ENCODE results near the gene IRX2.

Gene IRX2

GRCh38 chr5:2740051-2740875 is 11.2 kb downstream of the IRX2 start:
- DNase-seq = no peak

- DNase-seq = no peak
Measured at GRCh38 chr5:2739360-2740050, 12.0 kb downstream of the IRX2 start.

- DNase-seq = no peak
Measured at GRCh38 chr5:2738700-2739359, 12.6 kb downstream of the IRX2 start.

GRCh38 chr5:2738156-2738699 is 13.2 kb downstream of the IRX2 start:
- no peak for DNase-seq

- no peak for DNase-seq
Measured at GRCh38 chr5:2737273-2738155, 14.0 kb downstream of the IRX2 start.

GRCh38 chr5:2736872-2737271 is 14.6 kb downstream of the IRX2 start:
- no peak for DNase-seq

- DNase-seq = no peak
Measured at GRCh38 chr5:2735996-2736395, 15.5 kb downstream of the IRX2 start.

- DNase-seq = no peak
Measured at GRCh38 chr5:2732850-2733249, 18.6 kb downstream of the IRX2 start.

GRCh38 chr5:2732004-2732403 is 19.5 kb downstream of the IRX2 start:
- DNase-seq = no peak

- no peak for DNase-seq
Measured at GRCh38 chr5:2729189-2729588, 22.3 kb downstream of the IRX2 start.

GRCh38 chr5:2727550-2727949 is 23.9 kb downstream of the IRX2 start:
- no peak for DNase-seq

GRCh38 chr5:2725980-2726765 is 25.3 kb downstream of the IRX2 start:
- DNase-seq = no peak

- no peak for DNase-seq
Measured at GRCh38 chr5:2724831-2725230, 26.6 kb downstream of the IRX2 start.

GRCh38 chr5:2724031-2724581 is 27.4 kb downstream of the IRX2 start:
- no peak for DNase-seq

GRCh38 chr5:2722901-2723300 is 28.6 kb downstream of the IRX2 start:
- no peak for DNase-seq

GRCh38 chr5:2721385-2722138 is 29.9 kb downstream of the IRX2 start:
- no peak for DNase-seq

GRCh38 chr5:2719332-2719731 is 32.1 kb downstream of the IRX2 start:
- no peak for DNase-seq

GRCh38 chr5:2718115-2718514 is 33.4 kb downstream of the IRX2 start:
- DNase-seq = no peak

GRCh38 chr5:2715856-2716255 is 35.6 kb downstream of the IRX2 start:
- no peak for DNase-seq

GRCh38 chr5:2714805-2715204 is 36.7 kb downstream of the IRX2 start:
- DNase-seq = no peak

- DNase-seq = no peak
Measured at GRCh38 chr5:2714026-2714425, 37.5 kb downstream of the IRX2 start.

All from activated CD4-positive, alpha-beta T cell treated with anti-CD3 and anti-CD28 coated beads for 4 hours (primary cell).